WTC11 (cell line): ENCODE measurements around the gene ABCF2. TPM values are rescaled to one million over a fixed set of nuclear protein-coding genes. Genes with fewer than 3 reads are reported as not detected.

Source experiments
- ATAC-seq: fragments of 200-7000 bp; cut with Tn5 transposase; 2 replicates; pipeline ENCODE4 v1.10.0; 2021; ENCODE audit warnings: mild to moderate bottlenecking, moderate library complexity
- CTCF ChIA-PET: fragments of 300-600 bp; sonication (Branson Sonifier 250); formaldehyde crosslinking; loops from one replicate; lab custom pipeline; 2021; ENCODE audit warnings: antibody characterized with exemption; lab: Charles Lee
- POLR2A ChIA-PET: fragments of 350-600 bp; sonication (Branson Sonifier 250); formaldehyde crosslinking; loops from one replicate; lab custom pipeline; 2021; ENCODE audit warnings: antibody characterized with exemption; lab: Charles Lee
- DNase-seq: peaks from one replicate; pipeline ENCODE4 v3.0.0; 2021; ENCODE audit warnings: low spot score
- H3K27ac Mint-ChIP-seq: 2 replicates; pipeline ENCODE4 v1.8.0; 2021; ENCODE audit warnings: mixed read lengths
- H3K27me3 Mint-ChIP-seq: 2 replicates; pipeline ENCODE4 v1.8.0; 2021; ENCODE audit warnings: low read depth, mild to moderate bottlenecking, moderate library complexity, mixed read lengths
- H3K36me3 Mint-ChIP-seq: 2 replicates; pipeline ENCODE4 v1.8.0; 2021; ENCODE audit warnings: mixed read lengths
- H3K4me1 Mint-ChIP-seq: 2 replicates; pipeline ENCODE4 v1.8.0; 2022; ENCODE audit warnings: mixed read lengths
- H3K4me3 Mint-ChIP-seq: 2 replicates; pipeline ENCODE4 v1.8.0; 2021; ENCODE audit warnings: mild to moderate bottlenecking, moderate library complexity, mixed read lengths
- H3K9me3 Mint-ChIP-seq: 2 replicates; pipeline ENCODE4 v1.8.0; 2021; ENCODE audit warnings: mixed read lengths
- AFF4 ChIP-seq: sonication (generic); formaldehyde crosslinking; IDR thresholded peaks from 2 replicates; pipeline ENCODE4 v1.8.1; 2023; ENCODE audit warnings: mild to moderate bottlenecking, missing genetic modification reagents, borderline replicate concordance
- CBFB ChIP-seq: sonication (generic); formaldehyde crosslinking; IDR thresholded peaks from 2 replicates; pipeline ENCODE4 v1.8.1; 2022; ENCODE audit warnings: mild to moderate bottlenecking, low read depth, missing genetic modification reagents
- ESRRA ChIP-seq: sonication (generic); formaldehyde crosslinking; IDR thresholded peaks from 2 replicates; pipeline ENCODE4 v1.8.1; 2022; ENCODE audit warnings: mild to moderate bottlenecking, missing genetic modification reagents, borderline replicate concordance
- FOXK1 ChIP-seq: sonication (generic); formaldehyde crosslinking; IDR thresholded peaks from 2 replicates; pipeline ENCODE4 v1.8.0; 2022; ENCODE audit warnings: mild to moderate bottlenecking, moderate library complexity, missing genetic modification reagents
- FOXP4 ChIP-seq: sonication (generic); formaldehyde crosslinking; IDR thresholded peaks from 2 replicates; pipeline ENCODE4 v1.8.0; 2022; ENCODE audit warnings: mild to moderate bottlenecking, missing genetic modification reagents
- HMGXB4 ChIP-seq: sonication (generic); formaldehyde crosslinking; IDR thresholded peaks from 2 replicates; pipeline ENCODE4 v1.8.1; 2023; ENCODE audit warnings: mild to moderate bottlenecking, moderate library complexity, missing genetic modification reagents
- NFATC4 ChIP-seq: fragments of 250-450 bp; sonication (Bioruptor Pico); IDR thresholded peaks from 2 replicates; pipeline ENCODE4 v1.9.0; 2021; ENCODE audit warnings: mild to moderate bottlenecking
- OVOL2 ChIP-seq: fragments of 250-450 bp; sonication (Bioruptor Pico); IDR thresholded peaks from 2 replicates; pipeline ENCODE4 v1.9.0; 2021; ENCODE audit warnings: mild to moderate bottlenecking, borderline replicate concordance
- RELA ChIP-seq: sonication (generic); formaldehyde crosslinking; IDR thresholded peaks from 2 replicates; pipeline ENCODE4 v1.8.1; 2022; ENCODE audit warnings: missing genetic modification reagents, mild to moderate bottlenecking, borderline replicate concordance
- SMAD3 ChIP-seq: sonication (generic); formaldehyde crosslinking; IDR thresholded peaks from 2 replicates; pipeline ENCODE4 v1.8.0; 2022; ENCODE audit warnings: missing genetic modification reagents, mild to moderate bottlenecking, borderline replicate concordance
- SP1 ChIP-seq: sonication (generic); formaldehyde crosslinking; conservative IDR thresholded peaks from 2 replicates; pipeline ENCODE4 v1.8.1; 2022; ENCODE audit warnings: missing genetic modification reagents
- TCF7 ChIP-seq: sonication (generic); formaldehyde crosslinking; IDR thresholded peaks from 2 replicates; pipeline ENCODE4 v1.8.0; 2022; ENCODE audit warnings: mild to moderate bottlenecking, low read depth, missing genetic modification reagents, moderate library complexity
- ZBTB43 ChIP-seq: sonication (generic); formaldehyde crosslinking; IDR thresholded peaks from 2 replicates; pipeline ENCODE4 v1.8.1; 2023; ENCODE audit warnings: mild to moderate bottlenecking, missing genetic modification reagents
- ZMAT4 ChIP-seq: fragments of 250-450 bp; sonication (Bioruptor Pico); IDR thresholded peaks from 2 replicates; pipeline ENCODE4 v1.9.0; 2021; ENCODE audit warnings: mild to moderate bottlenecking
- ZNF138 ChIP-seq: sonication (generic); formaldehyde crosslinking; conservative IDR thresholded peaks from 2 replicates; pipeline ENCODE4 v1.8.1; 2022; ENCODE audit warnings: mild to moderate bottlenecking, moderate library complexity, missing genetic modification reagents
- ZNF219 ChIP-seq: sonication (generic); formaldehyde crosslinking; IDR thresholded peaks from 2 replicates; pipeline ENCODE4 v1.8.0; 2023; ENCODE audit warnings: missing genetic modification reagents, mild to moderate bottlenecking, borderline replicate concordance
- ZNF232 ChIP-seq: sonication (generic); formaldehyde crosslinking; IDR thresholded peaks from 2 replicates; pipeline ENCODE4 v1.8.0; 2022; ENCODE audit warnings: mild to moderate bottlenecking, missing genetic modification reagents
- ZNF512 ChIP-seq: sonication (generic); formaldehyde crosslinking; IDR thresholded peaks from 2 replicates; pipeline ENCODE4 v1.8.1; 2022; ENCODE audit warnings: missing genetic modification reagents, borderline replicate concordance
- ZNF532 ChIP-seq: fragments of 250-450 bp; sonication (Bioruptor Pico); IDR thresholded peaks from 2 replicates; pipeline ENCODE4 v1.9.0; 2021; ENCODE audit warnings: mild to moderate bottlenecking, borderline replicate concordance
- total RNA-seq: library from RNA; stranded (reverse); gene quantifications from 3 replicates; pipeline ENCODE4 v1.2.3, GENCODE V29; 2021

Gene ABCF2
- total RNA-seq, 1 experiment from 2014 or later, result 43.7 TPM

GRCh38 chr7:151251689-151252560 is 24.9 kb upstream of the ABCF2 start (continued):
- TF ChIP-seq HMGXB4 (CRISPR knock-in tag) (peak; percentile 29; the same call in 1 of the 2 replicates), ZMAT4 (no peak), SP1 (CRISPR knock-in tag) (peak; percentile 36; the same call in 1 of the 2 replicates), ESRRA (CRISPR knock-in tag) (no peak), ZBTB43 (CRISPR knock-in tag) (no peak), ZNF232 (CRISPR knock-in tag) (no peak), CBFB (no peak), FOXP4 (CRISPR knock-in tag) (0 out of 2 replicates have a peak, but pooled peaks have one; percentile 58), ZNF512 (CRISPR knock-in tag) (no peak), SMAD3 (CRISPR knock-in tag) (no peak), OVOL2 (CRISPR knock-in tag) (no peak)
- TF ChIP-seq, all 79 proteins: peak for 5

- Mint-ChIP-seq H3K27me3 (peaks cover 73% of the 10 kb centered on the region), H3K36me3 (no peaks in the 10 kb centered on the region), H3K4me3 (peak overlapping the region; percentile 63), H3K9me3 (no peaks in the 10 kb centered on the region), H3K27ac (no peak overlapping the region), H3K4me1 (peaks cover 46% of the 10 kb centered on the region)
- POLR2A ChIA-PET, result interaction anchor here (1.4 kb wide), 1 partner anchor 19 kb away, joined by 3 read pairs; the partner anchor contains the start of gene CHPF2
- no peak for DNase-seq
- no peak for ATAC-seq
- CTCF ChIA-PET, result interaction anchor here (1.2 to 2.3 kb wide), 8 partner anchors 18 to 138 kb away, joined by 3 to 9 read pairs (median 4); partner anchors contain the start of genes GBX1 and NUB1
- TF ChIP-seq FOXK1 (CRISPR knock-in tag), result no peak
- no peak for TF ChIP-seq ZNF532 (CRISPR knock-in tag)
- no peak for TF ChIP-seq ZNF138 (CRISPR knock-in tag)
- 0 out of 2 replicates have a peak, but pooled peaks have one; percentile 51 for TF ChIP-seq TCF7 (CRISPR knock-in tag)
- no peak for TF ChIP-seq RELA (CRISPR knock-in tag)
- no peak for TF ChIP-seq OVOL2 (CRISPR knock-in tag)
- no peak for TF ChIP-seq AFF4
- no peak for TF ChIP-seq ZNF219 (CRISPR knock-in tag)
- TF ChIP-seq NFATC4 (CRISPR knock-in tag), result no peak
Measured at GRCh38 chr7:151251328-151251688, 24.3 kb upstream of the ABCF2 start.
